Measurements from ENCODE around the gene TSR3. TPM values are rescaled to one million over a fixed set of nuclear protein-coding genes. Genes with fewer than 3 reads are reported as not detected.
A peak's percentile ranks its signal among the peaks of the same experiment; 100 is the strongest.

Gene TSR3
- total and polyA plus RNA-seq, 11 donors: 46.3 to 108 (median 60.0) TPM

- DNase-seq: no peak
- H3K27me3 ChIP-seq: no peaks in the 10 kb centered on the region
- intact Hi-C loops (cut with DNase I): loop anchor here in 3 of 10 donors (2.0 to 5.0 kb wide), 2 partner anchors 40 to 43 kb away; partner anchors contain the start of gene UBE2I (in 1 of the 3)
- 83 to 87% (median 84%) methylated on average over 15 to 19 of the region's 19 CpGs for WGBS, 4 donors
- peak overlapping the region; percentile 64 to 100 (median 94) for H3K4me3 ChIP-seq
- H3K36me3 ChIP-seq: peaks cover 0 to 32% (median 25%) of the 10 kb centered on the region in 9 donors
- peak overlapping the region in 2 of 12 donors; percentile 73 to 77 for H3K27ac ChIP-seq
- ATAC-seq: no peak
- TF ChIP-seq, protein P1, sequence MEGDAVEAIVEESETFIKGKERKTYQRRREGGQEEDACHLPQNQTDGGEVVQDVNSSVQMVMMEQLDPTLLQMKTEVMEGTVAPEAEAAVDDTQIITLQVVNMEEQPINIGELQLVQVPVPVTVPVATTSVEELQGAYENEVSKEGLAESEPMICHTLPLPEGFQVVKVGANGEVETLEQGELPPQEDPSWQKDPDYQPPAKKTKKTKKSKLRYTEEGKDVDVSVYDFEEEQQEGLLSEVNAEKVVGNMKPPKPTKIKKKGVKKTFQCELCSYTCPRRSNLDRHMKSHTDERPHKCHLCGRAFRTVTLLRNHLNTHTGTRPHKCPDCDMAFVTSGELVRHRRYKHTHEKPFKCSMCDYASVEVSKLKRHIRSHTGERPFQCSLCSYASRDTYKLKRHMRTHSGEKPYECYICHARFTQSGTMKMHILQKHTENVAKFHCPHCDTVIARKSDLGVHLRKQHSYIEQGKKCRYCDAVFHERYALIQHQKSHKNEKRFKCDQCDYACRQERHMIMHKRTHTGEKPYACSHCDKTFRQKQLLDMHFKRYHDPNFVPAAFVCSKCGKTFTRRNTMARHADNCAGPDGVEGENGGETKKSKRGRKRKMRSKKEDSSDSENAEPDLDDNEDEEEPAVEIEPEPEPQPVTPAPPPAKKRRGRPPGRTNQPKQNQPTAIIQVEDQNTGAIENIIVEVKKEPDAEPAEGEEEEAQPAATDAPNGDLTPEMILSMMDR (IDR thresholded peaks at IDR 0.05): no peak
- TF ChIP-seq POLR2A (IDR thresholded peaks at IDR 0.05): no peak
- no peaks in the 10 kb centered on the region for H3K9me3 ChIP-seq
- H3K4me1 ChIP-seq: peaks cover 0 to 43% (median 20%) of the 10 kb centered on the region in 12 donors
Measured at GRCh38 chr16:1350691-1351090, 987 bp downstream of the TSR3 start.

GRCh38 chr16:1349951-1350350, 1.7 kb downstream of the TSR3 start:
- ATAC-seq (no peak), DNase-seq (no peak)
- intact Hi-C loops (cut with DNase I): loop anchor here in 4 of 10 donors (2.0 to 5.0 kb wide), 2 partner anchors 39 to 43 kb away; partner anchors contain the start of gene UBE2I (in 2 of the 4)
- Histone ChIP-seq H3K36me3 (peaks cover 0 to 32% (median 25%) of the 10 kb centered on the region in 9 donors), H3K27me3 (no peaks in the 10 kb centered on the region), H3K27ac (no peak overlapping the region), H3K4me1 (peaks cover 0 to 37% (median 20%) of the 10 kb centered on the region in 12 donors), H3K4me3 (no peak overlapping the region), H3K9me3 (no peaks in the 10 kb centered on the region)
- WGBS, 4 donors: 88 to 95% (median 93%) methylated on average over 17 of the region's 17 CpGs
- no peak for TF ChIP-seq POLR2A (IDR thresholded peaks at IDR 0.05)
- TF ChIP-seq, protein P1 (IDR thresholded peaks at IDR 0.05): no peak

DNA sequence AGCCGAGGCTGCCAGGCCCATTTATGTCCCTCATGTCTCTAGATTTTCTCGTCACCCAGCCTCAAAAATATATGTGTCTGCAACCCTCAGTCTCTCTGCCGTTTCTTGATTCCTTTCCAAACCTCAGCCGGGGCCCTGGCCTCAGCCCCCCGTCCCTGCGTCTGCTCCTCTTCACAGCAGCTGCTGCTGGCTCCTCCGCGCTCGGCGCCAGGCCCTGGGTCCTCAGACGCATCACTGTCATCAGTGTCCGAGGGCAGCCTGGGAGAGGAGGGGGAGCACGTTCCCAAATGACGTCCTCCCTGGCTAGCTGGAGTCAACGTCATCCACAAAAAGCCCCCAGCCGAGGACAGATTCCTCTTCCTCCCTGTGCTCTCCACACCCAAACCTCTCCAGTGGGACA, 2.3 kb downstream of the TSR3 start:
- H3K36me3 ChIP-seq: peaks cover 0 to 32% (median 25%) of the 10 kb centered on the region in 9 donors
- H3K27me3 ChIP-seq: no peaks in the 10 kb centered on the region
- H3K4me3 ChIP-seq: no peak overlapping the region
- no peak for DNase-seq
- WGBS, 4 donors: 81 to 87% (median 87%) methylated on average over 16 of the region's 16 CpGs
- no peak overlapping the region for H3K27ac ChIP-seq
- intact Hi-C loops (cut with DNase I): loop anchor here in 1 of 10 donors (5.0 kb wide), 1 partner anchor 42 kb away; the partner anchor contains the start of gene UBE2I
- H3K4me1 ChIP-seq: peaks cover 0 to 33% (median 20%) of the 10 kb centered on the region in 12 donors
- no peaks in the 10 kb centered on the region for H3K9me3 ChIP-seq
- no peak for TF ChIP-seq POLR2A (IDR thresholded peaks at IDR 0.05)
- TF ChIP-seq, protein P1 (IDR thresholded peaks at IDR 0.05): no peak
- ATAC-seq: no peak

DNA sequence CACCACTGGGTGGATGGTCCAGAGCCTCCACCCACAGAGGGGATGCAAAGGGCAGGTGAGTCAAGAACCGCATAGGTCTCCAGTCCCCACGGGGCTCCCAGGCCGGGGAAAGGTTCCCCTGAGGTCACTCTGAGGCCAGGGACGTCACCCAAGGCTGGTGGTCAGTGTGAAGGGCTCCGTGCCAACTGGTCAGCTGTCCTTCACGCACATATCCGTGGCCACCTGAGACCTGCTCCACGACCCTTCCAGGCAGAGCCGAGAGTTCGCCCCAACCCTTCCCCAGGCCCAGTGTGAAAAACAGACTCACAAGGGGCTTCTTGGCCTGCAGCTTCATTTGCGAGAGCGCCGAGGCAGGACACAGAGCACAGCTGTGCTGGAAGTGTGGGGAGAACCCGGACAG, 2.8 kb downstream of the TSR3 start:
- ATAC-seq: no peak
- Histone ChIP-seq H3K9me3 (no peaks in the 10 kb centered on the region), H3K27me3 (no peaks in the 10 kb centered on the region), H3K4me1 (peaks cover 0 to 31% (median 20%) of the 10 kb centered on the region in 12 donors), H3K4me3 (no peak overlapping the region), H3K27ac (no peak overlapping the region), H3K36me3 (peaks cover 0 to 32% (median 25%) of the 10 kb centered on the region in 9 donors)
- 67 to 82% (median 79%) methylated on average over 10 to 14 of the region's 14 CpGs for WGBS, 4 donors
- TF ChIP-seq POLR2A (IDR thresholded peaks at IDR 0.05): no peak
- TF ChIP-seq, protein P1 (IDR thresholded peaks at IDR 0.05): no peak
- no peak for DNase-seq
- intact Hi-C loops (cut with DNase I): loop anchor here in 1 of 10 donors (5.0 kb wide), 1 partner anchor 42 kb away; the partner anchor contains the start of gene UBE2I

All from heart left ventricle (tissue), 16 donors.